ENCODE measurements around the gene TACR1.
"Not testable (repeated sequence)": the region's sequence is repeated elsewhere in the genome, so short reads cannot be mapped to it uniquely, and the experiment has no call there.

TACR1 gene

DNA sequence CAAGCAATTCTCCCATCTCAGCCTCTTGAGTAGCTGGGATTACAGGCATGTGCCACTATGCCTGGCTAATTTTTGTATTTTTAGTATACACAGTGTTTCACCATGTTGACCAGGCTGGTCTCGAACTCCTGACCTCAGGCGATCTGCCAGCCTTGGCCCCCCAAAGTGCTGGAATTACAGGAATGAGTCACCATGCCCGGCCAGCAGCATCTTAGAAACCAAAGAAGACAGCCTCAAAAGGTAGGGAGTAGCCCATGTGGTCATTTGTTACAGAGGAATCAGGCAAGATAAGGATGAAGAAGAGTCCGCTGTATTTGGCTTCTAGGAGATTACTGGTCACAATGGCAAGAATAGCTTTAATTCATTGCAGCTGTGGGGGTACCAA is 53.1 kb downstream of the TACR1 start:
- not testable (repeated sequence) for DNase-seq (ENCODE audit: low spot score)

DNA sequence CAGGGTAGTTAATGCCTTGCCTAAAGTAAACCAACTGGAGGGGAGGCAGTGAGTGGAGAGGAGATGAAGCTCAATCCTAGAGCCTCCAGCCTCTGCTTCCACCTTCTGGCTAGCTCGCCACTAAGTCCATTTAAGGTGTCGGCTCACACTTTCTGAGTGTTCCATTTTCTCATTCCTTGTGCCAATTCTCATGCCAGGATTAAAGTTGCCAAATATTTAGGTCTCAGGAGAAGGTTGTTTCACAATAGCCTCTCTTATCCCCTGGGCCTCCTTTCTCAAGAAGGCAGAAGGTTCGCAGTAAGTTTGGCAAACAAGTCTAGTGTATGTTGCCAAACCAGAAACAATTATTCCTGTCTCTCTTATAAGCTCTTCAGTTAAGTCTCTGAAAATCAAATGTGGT is 57.2 kb downstream of the TACR1 start:
- no peak for DNase-seq (ENCODE audit: low spot score)

DNA sequence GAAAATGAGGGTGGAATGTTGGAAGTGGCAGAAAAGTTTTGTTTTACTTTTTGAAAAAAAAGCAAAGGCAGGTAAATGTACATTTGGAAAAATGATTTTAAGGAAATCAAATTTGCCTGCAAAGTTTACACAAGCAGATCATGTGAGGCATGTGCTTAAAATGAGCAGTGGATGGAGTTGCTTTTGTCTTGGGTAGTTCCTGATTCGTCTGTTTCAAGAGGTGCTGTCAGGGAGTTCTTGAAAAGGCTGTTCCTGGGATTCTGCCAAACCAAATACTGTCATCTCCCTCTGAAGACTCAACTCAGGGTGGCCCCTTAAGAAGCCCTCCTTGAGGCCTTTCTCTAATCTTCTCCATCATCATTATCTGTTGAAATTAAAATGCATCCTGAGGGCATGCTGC is 59.0 kb downstream of the TACR1 start:
- DNase-seq (ENCODE audit: low spot score): no peak

DNA sequence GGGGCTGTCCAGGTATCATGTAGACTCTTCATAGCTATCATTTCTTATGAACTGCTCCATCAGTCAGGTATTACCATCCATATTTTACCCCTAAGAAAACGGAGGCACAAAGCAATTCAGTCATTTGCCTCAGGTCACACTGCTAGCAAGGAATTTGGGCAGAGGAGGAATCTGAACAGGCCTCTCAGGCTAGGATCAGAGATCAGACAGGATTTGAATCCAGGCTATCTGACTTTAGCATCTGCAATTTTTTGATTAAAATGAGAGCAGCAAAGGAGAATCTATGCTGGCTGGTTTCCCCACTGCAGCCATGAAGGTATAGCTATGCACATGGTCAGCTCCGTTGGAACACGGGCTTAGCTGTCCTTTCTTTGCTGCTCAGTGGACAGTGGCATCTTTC is 60.1 kb downstream of the TACR1 start:
- no peak for DNase-seq (ENCODE audit: low spot score)

DNA sequence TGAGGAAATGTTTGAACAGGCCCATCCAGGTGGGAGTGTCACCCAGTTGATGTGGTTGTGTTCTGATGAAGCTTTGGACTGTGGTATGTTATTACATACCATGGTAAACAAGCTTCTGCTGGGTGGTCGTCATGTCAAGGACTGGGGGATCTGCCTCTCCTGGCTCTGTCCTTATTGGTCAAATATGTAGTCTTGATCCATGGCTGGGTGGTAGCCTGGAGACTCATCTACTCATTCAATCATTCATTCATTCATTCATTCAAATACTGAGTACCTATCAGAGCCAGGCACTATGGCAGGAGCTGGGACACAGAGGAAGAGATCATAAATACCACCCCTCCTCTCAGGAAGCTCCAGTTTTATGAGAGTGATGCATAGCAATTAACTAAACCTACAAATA is 60.8 kb downstream of the TACR1 start:
- DNase-seq (ENCODE audit: low spot score): no peak

DNA sequence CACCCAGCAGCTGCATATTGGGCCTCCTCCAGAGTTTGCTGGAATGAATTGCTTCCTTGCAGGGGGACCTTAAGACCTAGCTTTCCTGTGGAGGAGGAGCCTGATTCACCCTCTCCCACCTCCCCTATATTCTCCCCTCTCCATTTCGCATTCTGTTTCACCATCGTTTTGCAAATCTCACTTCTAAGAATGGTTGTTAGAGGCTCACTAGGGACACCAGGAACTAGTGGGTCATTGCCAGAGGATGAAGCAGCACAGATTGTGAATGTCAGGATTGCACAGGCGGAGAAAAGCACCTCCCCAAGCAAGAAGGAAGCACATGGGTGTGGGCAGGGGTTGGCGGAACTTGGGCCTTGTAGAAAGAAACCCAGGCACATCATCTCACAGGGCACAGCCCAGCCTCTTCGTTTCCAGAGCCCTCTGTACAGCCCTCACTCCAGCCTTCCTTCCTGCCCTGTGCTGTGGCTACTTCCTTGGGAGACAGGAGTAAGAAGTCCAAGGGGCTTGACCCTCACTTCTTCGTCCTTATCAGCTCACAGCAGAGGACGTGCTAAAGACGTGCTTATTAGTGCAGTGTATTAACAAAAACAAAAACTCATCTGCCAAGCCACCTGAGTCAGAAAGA is 63.4 kb downstream of the TACR1 start:
- DNase-seq (ENCODE audit: low spot score): no peak

DNA sequence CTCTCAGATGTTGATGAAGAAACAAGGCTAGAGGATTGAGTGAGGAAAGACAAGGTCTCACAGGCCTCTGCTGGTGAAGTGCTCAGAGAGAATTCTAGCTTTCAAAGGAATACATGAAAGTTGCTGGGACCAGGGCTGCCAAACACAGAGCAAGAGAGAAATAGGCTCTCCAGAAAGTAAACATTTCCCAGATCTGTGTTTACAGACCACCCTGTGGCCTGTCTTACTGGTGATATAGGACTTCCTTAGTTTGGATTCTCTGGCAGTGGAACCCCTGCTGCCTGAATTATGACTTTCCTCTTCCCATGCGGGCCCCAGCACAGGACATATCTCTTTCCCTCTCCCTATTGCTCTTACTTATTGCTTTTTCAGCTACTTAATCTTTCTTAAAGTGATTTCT is 64.5 kb downstream of the TACR1 start:
- no peak for DNase-seq (ENCODE audit: low spot score)

DNA sequence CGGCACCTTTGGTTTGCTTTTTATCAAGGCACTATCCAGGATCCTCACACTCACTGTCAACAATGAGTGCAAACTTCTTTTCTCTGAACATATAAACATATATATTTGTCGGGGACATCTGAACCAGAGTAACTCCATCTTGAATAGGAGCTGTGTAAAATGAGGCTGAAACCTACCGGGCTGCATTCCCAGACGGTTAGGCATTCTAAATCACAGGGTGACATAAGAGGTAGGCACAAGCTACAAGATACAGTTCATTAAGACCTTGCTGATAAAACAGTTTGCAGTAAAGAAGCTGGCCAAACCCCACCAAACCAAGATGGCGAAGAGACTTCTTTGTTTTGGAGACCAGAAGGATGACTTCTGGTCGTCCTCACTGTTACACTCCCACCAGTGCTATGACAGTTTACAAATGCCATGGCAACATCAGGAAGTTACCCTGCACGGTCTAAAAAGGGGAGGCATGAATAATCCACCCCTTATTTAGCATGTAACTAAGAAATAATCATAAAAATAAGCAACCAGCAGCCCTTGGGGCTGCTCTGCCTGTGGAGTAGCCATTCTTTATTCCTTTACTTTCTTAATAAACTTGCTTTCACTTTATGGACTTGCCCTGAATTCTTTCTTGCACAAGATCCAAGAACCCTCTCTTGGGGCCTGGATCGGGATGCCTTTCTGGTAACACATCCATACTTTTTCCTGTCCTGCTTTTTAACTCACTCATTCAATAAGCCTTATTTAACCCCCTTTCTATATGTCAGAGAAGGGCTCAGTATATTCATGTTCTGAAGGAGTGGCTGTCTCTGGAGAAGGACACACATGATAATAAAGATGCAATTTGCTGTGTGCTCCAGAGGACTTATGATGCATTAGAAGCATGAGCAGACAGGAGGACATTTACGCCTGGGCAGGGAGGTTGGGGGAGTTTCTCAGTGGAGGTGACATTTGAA is 65.4 kb downstream of the TACR1 start:
- DNase-seq (ENCODE audit: low spot score): no peak

DNA sequence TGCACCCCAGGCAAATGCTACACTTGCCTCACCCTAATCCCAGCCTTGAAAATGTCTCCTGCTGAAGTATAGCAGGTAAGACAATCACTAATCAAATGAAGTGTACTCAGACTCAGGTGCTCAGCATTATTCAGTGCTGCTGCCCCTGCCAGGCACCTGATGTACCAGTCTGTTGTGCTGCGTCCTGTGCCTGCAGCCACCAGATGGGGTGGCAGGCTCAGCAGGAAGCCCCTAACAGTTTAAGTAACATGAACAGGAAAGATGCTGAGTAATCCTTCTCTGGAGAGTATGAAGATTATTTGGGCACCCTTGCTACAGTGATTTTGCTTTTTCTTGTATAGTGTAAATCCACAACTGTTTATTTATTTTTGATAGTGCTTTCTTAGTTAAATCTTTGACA is 69.1 kb downstream of the TACR1 start:
- DNase-seq (ENCODE audit: low spot score): no peak

DNA sequence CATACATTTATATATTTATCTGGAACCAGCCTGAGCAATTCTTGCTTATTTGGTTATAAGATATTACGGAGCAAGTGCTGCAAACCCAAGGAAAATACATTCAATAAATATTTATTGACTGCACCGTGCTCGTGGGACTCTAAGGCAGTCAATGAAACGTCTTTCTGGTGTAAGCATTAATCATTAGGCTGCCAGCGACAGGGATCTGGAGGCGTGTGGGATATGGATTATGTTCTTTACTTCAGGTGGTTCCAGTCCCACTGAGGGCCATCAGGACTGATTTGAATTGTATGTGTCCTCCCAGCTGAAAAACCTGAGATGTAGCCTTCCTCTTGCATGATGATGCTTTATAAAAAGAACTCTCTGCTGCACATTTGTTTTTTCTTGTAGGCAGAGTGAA is 75.4 kb downstream of the TACR1 start:
- DNase-seq (ENCODE audit: low spot score): no peak

DNA sequence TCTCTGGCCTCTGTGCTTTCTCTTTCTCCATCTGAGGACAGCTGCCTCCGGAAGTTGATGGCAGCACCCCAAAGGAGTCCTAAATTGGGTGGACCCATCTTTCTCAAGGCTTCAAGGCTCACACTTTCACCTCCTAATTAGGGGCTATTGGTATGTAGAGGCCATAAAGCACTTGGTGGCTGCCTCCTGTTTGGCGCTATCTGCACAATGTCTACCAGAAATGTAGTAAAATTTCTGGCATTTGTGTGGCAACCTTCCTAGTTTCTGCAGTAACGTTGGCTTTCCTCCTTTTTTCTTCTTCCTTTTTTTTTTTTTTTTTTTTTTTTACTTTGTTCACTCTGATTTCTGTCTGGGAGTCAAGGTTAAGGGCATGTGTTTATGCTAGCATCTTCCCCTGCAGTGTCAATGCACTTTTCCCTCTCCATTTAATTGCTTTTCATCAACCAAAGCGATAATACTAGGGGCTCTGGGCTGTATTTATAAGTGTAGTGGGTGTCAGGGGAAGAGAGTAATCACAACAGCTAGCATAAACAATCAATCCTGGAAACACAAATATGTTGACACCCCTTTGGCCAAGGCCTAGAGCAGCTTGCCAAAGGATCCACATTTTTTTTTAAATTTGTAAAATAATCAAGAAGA is 86.0 kb downstream of the TACR1 start:
- DNase-seq (ENCODE audit: low spot score): no peak

DNA sequence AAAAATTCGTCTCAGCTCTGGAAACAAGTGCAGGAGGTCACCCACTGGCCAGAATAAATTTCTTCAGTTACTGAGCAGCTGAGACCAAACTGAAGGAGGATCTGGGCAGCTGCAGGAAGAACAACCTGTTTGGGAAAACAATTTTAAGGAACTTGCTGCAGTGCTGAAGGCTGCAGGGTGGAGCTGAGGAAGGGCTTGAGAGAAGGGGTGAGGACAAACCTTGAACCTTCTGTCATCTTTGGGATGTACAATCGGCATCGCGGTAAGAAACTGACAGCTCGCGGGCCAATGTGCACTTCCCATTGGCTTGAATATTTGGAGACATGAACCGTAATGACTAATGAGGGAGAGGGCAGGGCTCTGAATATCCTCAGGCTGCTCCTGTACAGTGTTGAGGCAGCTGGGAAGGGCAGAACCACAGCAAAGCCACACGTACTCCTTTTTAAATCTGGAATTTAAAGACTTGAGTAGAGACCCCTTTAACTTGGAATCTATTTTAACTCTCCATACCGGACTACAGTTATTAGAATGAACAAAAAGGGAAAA is 90.3 kb downstream of the TACR1 start:
- DNase-seq (ENCODE audit: low spot score): no peak

DNA sequence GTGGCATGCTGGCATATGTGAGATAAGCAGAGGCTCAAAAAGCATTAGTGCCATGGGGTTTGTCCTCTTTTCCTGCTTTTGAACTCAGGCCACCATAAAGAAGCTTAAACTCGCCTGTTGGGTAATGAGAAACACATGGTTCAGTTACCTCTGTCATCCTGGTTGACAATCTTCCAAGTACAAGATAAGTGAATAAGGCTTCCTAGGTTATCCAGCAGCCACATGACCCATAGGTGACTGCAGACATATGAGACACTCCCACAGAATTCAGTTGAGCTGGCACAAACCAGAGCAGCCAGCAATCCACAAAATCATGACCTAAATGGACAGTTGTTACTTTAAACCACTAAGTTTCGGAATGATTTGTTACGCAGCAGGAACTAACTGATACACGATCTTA is 97.3 kb downstream of the TACR1 start:
- DNase-seq (ENCODE audit: low spot score): no peak

DNA sequence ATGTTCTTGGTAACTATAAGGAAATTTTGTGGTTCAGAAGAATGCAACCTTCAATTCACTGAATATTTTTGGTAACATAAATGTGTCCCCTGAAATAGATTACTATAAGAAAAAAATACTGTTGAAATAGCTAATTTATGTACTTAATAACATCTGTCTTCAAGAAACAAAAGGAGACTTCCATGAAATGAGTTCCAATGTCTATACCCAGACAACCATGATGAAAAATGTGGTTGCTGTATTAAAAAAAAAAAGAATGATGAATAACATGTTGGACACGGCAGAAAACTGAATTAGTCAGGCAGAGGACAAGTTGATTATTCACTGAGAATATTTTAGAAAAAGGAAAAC is 98.5 kb downstream of the TACR1 start:
- no peak for DNase-seq (ENCODE audit: low spot score)

DNA sequence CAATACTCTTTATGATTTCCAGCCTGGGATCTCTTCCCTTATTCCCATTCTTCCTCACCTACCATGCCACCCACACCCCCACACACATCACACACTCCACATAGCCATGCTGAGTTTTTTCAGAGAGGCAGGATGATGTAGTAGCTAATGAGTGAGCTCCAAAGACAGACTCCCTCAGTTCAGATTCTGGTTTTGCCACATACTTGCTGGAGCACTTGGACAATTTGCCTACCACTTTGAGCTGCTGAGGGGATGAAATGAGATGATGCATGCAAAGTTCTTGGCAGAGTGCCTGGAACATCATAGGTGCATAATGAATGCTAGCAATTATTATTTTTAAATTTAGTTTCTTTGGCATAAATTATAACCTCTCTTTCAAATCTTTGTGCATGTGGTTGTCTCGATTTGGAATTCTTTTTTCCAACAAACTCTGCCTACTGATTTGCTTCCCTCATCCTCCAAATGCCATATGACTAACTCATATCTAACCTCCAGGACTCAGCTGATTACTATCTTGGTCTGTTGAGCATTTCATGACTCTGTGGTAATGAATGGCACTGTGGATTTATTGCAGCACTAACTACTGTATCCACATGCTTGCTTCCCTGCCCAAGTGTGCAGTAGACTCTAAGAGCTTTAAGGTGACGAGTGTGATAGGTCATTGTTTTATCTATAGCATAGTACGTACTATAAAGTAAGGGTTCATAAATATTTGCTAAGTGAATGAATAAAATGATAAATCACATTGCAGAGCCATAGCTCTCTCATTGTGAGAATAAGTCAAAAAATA is 99.1 kb downstream of the TACR1 start:
- no peak for DNase-seq (ENCODE audit: low spot score)

DNA sequence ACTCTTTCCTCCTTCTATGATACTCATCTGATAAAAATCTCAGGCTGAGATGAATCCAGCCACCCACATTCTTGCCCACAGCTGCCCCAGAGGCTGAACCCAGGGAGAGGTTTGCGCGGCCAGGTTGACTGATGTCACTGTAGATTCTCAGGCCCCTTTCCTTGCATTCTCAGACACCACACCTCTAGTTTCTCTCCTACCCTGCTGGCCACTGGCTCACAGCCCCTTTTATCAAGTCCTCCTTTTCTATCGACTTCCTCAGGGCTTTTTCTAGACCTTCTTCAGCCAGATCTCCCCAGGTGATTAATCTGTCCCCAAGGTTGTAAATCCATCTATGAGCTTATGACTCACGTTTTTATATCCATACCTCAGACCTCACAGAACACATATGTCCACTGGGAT is 99.8 kb downstream of the TACR1 start:
- no peak for DNase-seq (ENCODE audit: low spot score)

DNA sequence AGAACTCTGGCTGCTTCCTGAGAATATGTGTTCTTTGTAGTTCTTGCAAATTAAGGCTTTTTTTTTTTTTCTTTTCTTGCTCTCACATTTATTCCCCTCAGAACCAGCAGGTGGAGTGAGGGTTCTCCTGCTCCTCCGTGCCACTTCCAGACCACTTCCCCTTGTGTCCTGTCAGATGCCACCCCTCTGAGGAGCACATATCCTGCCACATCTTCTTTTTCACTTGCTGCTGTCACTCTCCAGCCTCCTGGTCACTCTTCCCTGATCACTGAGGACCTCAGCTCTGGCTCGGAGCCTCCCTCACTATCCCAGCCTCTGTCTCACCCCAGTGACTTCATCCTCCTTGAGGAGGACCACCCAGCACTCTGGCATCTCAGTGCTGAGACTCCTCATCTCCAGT is 100.5 kb downstream of the TACR1 start:
- peak; percentile 53 for DNase-seq (ENCODE audit: low spot score)

DNA sequence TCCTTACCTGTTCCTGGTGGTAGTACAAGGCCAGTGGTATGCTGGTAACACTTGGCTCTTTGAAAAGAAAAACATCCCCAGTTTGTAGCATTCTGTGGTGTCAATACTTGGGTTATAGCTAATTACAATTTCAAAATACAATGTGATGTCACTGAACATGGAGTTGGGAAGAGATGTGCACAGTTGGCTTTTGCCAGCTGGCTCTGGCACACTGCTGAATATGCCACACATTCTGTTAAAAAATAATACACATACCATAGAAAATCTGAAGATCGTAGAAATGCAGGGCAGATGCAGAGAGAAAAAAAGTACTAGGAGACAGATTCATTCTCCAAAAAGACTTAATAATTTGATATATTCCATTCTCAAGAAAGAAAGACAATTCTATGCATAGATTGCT is 101.5 kb downstream of the TACR1 start:
- DNase-seq (ENCODE audit: low spot score): no peak

DNA sequence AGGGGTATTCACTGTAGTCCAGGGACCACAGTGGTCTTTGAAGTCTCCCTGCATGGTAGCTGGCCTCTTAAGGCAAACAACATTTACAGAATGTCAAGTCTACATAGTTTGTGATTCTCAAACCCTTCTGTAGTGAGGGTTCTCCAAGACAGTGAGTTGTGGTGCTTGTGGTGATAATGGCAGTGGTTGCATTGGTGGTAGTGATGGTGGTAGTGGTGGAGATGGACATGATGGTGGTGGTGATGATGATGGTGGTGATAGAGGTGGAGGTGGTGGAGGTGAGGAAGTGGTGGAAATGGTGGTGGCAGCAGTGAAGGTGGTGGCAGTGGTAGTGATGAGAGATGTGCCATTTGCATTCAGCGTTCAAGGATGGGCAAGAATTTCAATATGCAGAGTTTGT is 104.9 kb downstream of the TACR1 start:
- DNase-seq (ENCODE audit: low spot score): no peak

DNA sequence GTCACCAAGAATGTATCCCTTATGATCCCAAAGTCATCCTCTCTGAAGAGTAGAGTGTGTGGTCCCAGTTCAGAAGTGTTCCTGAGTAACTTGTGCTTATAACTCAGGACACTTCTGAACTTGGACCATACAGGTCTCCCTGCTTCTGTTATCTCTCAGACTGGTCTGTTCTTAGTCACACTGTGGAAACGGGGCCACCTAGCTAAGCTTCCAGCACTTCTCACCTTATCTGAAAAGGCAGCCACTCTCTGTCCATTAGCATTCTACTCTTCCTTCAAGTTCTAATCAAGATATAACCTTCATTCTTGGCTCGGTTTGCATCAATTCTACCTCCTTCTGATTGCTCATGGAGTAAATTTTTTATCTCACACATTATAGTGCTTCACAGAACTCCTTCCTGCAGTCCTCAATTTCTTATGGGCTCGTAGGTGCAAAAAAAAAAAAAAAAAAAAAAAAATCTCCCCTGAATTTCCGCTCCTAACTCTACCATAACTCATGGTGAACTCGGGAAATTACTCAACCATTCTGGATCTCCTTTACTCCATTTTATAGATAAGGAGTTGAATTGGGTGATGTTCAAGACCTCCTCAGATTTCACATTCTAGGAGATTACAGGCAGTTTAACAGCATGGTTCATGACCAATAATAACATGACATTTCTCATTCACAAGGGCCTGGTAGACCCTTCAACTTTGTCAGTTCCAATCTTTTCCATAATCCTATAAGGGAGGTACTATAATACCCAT is 108.4 kb downstream of the TACR1 start:
- no peak for DNase-seq (ENCODE audit: low spot score)

DNA sequence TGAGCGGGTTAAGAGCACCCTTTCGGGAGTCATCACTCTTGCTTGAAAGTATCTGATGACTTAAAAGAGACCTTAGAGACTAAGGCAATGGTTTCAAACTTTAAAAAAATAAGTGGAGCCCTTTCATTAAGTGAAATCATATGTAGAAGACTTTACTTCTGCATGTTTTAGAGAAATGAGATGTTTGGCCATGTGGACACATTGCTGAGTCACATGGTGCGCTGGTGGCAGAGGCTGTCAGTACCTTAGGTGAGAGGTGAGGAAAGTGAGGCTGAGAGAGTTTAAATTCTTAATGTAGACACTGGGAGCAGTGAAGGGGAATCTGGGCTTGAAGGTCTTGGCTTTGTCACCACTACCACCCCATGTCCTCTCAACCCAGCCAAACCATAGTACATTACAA is 109.8 kb downstream of the TACR1 start:
- DNase-seq (ENCODE audit: low spot score): no peak

DNA sequence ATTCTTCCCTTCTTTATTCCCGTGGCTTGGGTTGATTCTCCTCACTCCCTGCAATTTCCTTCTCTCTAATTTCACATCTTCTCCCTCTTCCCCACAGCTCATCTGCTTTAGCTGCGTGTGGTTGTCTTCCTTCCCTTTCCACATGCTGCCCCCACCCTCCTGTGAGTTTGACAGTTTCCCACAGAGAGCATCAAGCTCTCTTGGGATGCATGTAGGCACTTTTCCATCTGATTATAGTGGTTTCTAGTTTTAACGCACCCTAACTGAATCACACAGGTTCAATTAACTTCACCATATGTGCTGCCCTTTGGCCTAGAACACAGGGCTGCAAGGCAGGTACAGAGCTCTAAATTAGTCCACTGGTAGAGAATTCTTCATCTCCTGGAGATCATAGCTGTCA is 110.5 kb downstream of the TACR1 start:
- DNase-seq (ENCODE audit: low spot score): no peak
